DOHH2 (cell line): ENCODE measurements around the gene C1orf35.

Experiments used
- H3F3A ChIP-seq: fragments of 200-600 bp; sonication (generic), shearing (Covaris generic); 2 replicates; pipeline ENCODE4 v1.6.0; 2016; ENCODE audit warnings: antibody characterized with exemption, mild to moderate bottlenecking; ENCODE audit not compliant: control insufficient read depth, insufficient read depth
- H3K27ac ChIP-seq: fragments of 200-600 bp; sonication (generic); 2 replicates; pipeline ENCODE4 v1.5.1; 2014; ENCODE audit warnings: low read depth, mild to moderate bottlenecking, low read length, moderate library complexity
- H3K27me3 ChIP-seq: fragments of 200-600 bp; sonication (generic); 2 replicates; pipeline ENCODE4 v1.6.1; 2014; ENCODE audit warnings: mild to moderate bottlenecking, low read length, mixed read lengths; ENCODE audit not compliant: control insufficient read depth
- H3K36me3 ChIP-seq: fragments of 200-600 bp; sonication (generic); 2 replicates; pipeline ENCODE4 v1.6.1; 2014; ENCODE audit warnings: mild to moderate bottlenecking, low read length, moderate library complexity, mixed read lengths; ENCODE audit not compliant: control insufficient read depth
- H3K4me1 ChIP-seq: fragments of 200-600 bp; sonication (generic); 2 replicates; pipeline ENCODE4 v1.6.1; 2014; ENCODE audit warnings: mild to moderate bottlenecking, low read length, mixed read lengths; ENCODE audit not compliant: control insufficient read depth
- H3K4me2 ChIP-seq: fragments of 200-600 bp; sonication (generic); 2 replicates; pipeline ENCODE4 v1.6.0; 2014; ENCODE audit warnings: mild to moderate bottlenecking, low read length, moderate library complexity
- H3K4me3 ChIP-seq: fragments of 200-600 bp; sonication (generic); 2 replicates; pipeline ENCODE4 v1.5.1; 2014; ENCODE audit warnings: mild to moderate bottlenecking, low read length, mixed read lengths
- H3K79me2 ChIP-seq: fragments of 200-600 bp; sonication (generic); 2 replicates; pipeline ENCODE4 v1.6.1; 2014; ENCODE audit warnings: mild to moderate bottlenecking, low read length, mixed read lengths; ENCODE audit not compliant: control insufficient read depth
- H3K9me2 ChIP-seq: fragments of 200-600 bp; sonication (generic); replicated peaks from 2 replicates; pipeline ENCODE4 v1.6.1; 2014; ENCODE audit warnings: mild to moderate bottlenecking, low read length, mixed read lengths; ENCODE audit not compliant: control insufficient read depth
- H3K9me3 ChIP-seq: fragments of 200-600 bp; sonication (generic); 2 replicates; pipeline ENCODE4 v1.6.1; 2014; ENCODE audit warnings: antibody characterized with exemption, low read length, mixed read lengths; ENCODE audit not compliant: control insufficient read depth, insufficient read depth
- H4K20me1 ChIP-seq: fragments of 200-600 bp; sonication (generic); 2 replicates; pipeline ENCODE4 v1.6.0; 2014; ENCODE audit warnings: low read depth, mild to moderate bottlenecking, antibody characterized with exemption, low read length, moderate library complexity; ENCODE audit not compliant: control insufficient read depth, insufficient read depth
- EZH2phosphoT487 ChIP-seq: fragments of 200-600 bp; sonication (generic); IDR thresholded peaks from 2 replicates; pipeline ENCODE4 v1.6.1; 2017; ENCODE audit warnings: borderline replicate concordance, mild to moderate bottlenecking, antibody characterized with exemption, low read length, moderate library complexity, mixed read lengths
- TF ChIP-seq, protein P1 (sequence below): fragments of 200-600 bp; sonication (generic); IDR thresholded peaks from one replicate; pipeline ENCODE4 v1.5.1; 2014; ENCODE audit warnings: antibody characterized with exemption, mild to moderate bottlenecking, low read depth, low read length; ENCODE audit not compliant: poor library complexity, severe bottlenecking

C1orf35 gene

DNA sequence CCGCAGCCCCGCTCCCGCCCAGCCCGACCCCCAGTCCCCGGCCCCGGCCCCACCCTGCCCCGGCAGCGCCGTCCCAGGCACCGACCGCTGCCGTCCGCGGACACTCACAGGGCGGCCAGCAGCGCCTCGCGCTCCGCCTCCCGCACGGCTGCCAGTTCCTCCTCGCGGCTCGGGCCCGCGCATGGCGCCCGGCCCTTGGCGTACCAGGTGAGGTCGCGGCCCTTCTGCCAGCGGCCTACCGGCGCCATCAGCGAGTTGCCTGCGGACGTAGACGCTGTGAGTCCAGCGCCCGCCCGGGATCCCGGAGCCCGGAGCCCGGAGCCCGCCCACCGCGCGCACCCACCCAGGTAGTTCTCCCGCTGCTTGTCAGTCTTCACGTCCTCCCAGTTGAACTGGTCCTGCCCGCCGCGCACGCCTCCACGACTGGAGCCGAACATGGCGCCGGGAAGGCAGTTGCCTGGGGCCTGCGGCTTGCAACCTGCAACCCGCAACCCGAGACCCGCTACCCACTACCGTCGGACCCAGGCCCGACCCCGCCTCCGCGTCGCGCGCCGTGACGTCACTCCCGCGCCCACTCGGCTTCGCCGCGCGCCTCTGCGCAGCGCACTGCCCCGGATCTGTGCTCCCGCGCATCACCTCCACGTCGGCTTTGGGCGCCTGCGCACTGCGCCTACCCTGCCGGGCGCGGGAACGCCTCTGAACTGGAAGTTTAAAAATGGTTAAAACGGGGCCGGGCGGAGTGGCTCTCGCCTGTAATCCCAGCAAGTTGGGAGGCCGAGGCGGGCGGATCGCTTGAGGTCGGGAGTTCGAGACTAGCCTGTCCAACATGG lies at the start of gene C1orf35:
C1orf35 (minus strand) TSS at position 535 of the 830 bp plus-strand sequence; CDS start at position 437, 98 bp downstream.
- Histone ChIP-seq H3K4me3 (peak within 1 kb of the TSS; percentile 93), H3K36me3 (peaks cover 58% of the 10 kb centered on the region), H3F3A (peaks cover 20% of the 10 kb centered on the region), H3K79me2 (peaks cover 45% of the 10 kb centered on the region), H4K20me1 (no peaks in the 10 kb centered on the region; the same call in 1 of the 2 replicates), H3K4me1 (peaks cover 29% of the 10 kb centered on the region), H3K4me2 (peak within 1 kb of the TSS; percentile 63), H3K27ac (peak within 1 kb of the TSS; percentile 64), H3K27me3 (no peaks in the 10 kb centered on the region), H3K9me3 (no peaks in the 10 kb centered on the region), H3K9me2 (no peaks in the 10 kb centered on the region)
- TF ChIP-seq, protein P1, sequence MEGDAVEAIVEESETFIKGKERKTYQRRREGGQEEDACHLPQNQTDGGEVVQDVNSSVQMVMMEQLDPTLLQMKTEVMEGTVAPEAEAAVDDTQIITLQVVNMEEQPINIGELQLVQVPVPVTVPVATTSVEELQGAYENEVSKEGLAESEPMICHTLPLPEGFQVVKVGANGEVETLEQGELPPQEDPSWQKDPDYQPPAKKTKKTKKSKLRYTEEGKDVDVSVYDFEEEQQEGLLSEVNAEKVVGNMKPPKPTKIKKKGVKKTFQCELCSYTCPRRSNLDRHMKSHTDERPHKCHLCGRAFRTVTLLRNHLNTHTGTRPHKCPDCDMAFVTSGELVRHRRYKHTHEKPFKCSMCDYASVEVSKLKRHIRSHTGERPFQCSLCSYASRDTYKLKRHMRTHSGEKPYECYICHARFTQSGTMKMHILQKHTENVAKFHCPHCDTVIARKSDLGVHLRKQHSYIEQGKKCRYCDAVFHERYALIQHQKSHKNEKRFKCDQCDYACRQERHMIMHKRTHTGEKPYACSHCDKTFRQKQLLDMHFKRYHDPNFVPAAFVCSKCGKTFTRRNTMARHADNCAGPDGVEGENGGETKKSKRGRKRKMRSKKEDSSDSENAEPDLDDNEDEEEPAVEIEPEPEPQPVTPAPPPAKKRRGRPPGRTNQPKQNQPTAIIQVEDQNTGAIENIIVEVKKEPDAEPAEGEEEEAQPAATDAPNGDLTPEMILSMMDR = no peak
- no peak for TF ChIP-seq EZH2phosphoT487

DNA sequence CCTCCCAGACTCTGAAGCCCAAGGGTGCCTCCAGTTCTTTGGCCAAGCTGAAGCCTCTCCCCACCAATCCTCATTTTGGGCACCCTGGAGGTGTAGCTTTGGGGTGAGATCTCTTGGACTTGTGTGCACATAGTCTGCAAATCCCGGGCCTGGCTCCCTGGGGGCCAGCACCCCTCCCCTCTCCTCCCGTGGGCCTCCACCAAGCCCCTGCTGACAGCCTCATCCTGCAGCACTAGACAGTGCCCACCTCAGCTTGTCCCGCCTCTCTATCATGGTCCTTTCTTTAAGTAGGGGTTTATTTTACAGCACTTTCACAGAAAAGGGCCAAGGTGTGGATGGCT lies 49.8 kb upstream of the C1orf35 start:
- no peak overlapping the region for H3K4me3 ChIP-seq
- no peaks in the 10 kb centered on the region for H3K9me2 ChIP-seq
- no peaks in the 10 kb centered on the region for H4K20me1 ChIP-seq
- no peaks in the 10 kb centered on the region for H3F3A ChIP-seq
- no peaks in the 10 kb centered on the region for H3K79me2 ChIP-seq
- H3K4me2 ChIP-seq = no peak overlapping the region
- TF ChIP-seq EZH2phosphoT487 = no peak
- TF ChIP-seq, protein P1 = no peak
- H3K9me3 ChIP-seq = no peaks in the 10 kb centered on the region
- H3K27me3 ChIP-seq = no peaks in the 10 kb centered on the region
- no peak overlapping the region for H3K27ac ChIP-seq
- H3K36me3 ChIP-seq = peaks cover 4% of the 10 kb centered on the region
- H3K4me1 ChIP-seq = no peaks in the 10 kb centered on the region

DNA sequence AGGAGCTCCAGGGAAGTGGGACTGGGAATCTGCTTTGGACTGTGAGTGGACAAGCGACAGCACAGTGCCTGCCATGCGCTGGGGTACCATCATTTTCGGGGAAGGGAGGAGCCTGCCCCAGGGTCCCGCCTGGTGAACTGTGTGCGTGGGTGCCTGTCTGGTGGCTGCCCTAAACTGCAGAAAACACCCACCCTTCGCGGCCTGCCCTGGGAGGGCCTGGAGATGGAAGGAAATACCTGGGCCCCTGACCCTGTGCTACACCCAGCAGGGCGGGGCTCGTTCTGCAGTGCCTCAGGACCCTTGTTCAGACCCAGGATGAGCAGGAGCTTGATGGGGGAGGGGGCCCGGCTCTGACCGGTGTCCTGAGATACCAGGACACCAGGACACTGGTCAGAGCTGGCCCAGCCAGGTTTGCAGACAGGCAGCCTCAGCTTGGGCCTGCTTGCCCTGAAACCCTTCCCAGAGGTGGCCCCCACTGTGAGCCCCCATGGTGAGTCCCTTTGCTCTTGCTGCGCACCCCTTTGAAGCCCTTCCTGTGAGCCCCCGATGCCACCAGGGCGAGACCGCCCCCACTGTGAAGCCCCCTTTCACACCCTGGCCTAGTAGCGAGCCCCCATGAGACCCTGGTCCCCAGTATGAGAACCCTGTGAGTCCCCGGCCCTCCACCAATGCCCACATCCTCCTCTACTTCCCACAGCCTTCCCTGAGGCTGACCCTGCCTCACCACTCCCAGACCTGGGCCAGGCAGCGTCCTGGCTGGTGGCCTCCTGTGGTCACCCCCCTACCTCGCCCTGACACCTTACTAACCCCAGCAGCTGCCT lies 49.2 kb upstream of the C1orf35 start:
- no peaks in the 10 kb centered on the region for H3K9me3 ChIP-seq
- H3F3A ChIP-seq = no peaks in the 10 kb centered on the region
- no peak for TF ChIP-seq EZH2phosphoT487
- TF ChIP-seq, protein P1 = no peak
- no peaks in the 10 kb centered on the region for H3K79me2 ChIP-seq
- no peaks in the 10 kb centered on the region for H3K27me3 ChIP-seq
- H3K27ac ChIP-seq = no peak overlapping the region
- H3K4me1 ChIP-seq = no peaks in the 10 kb centered on the region
- no peaks in the 10 kb centered on the region for H3K9me2 ChIP-seq
- H4K20me1 ChIP-seq = no peaks in the 10 kb centered on the region
- no peak overlapping the region for H3K4me3 ChIP-seq
- no peak overlapping the region for H3K4me2 ChIP-seq
- peaks cover 4% of the 10 kb centered on the region for H3K36me3 ChIP-seq
